B cell (primary cell): ENCODE results near the gene SHISA3.

ENCODE experiments used
- EZH2 ChIP-seq: IDR thresholded peaks from 2 replicates; pipeline ENCODE4 v1.6.1; 2012; ENCODE audit warnings: borderline replicate concordance, low read depth, mild to moderate bottlenecking, moderate library complexity, low read length; ENCODE audit not compliant: insufficient read depth, poor library complexity, severe bottlenecking
- TF ChIP-seq, protein P1 (sequence below): fragments of 200-600 bp; IDR thresholded peaks from one replicate; pipeline ENCODE4 v1.8.0; 2022; ENCODE audit warnings: antibody characterized with exemption, mild to moderate bottlenecking

GRCh38 chr4:42361456-42361855 lies 35.8 kb upstream of the SHISA3 start:
- TF ChIP-seq, protein P1, sequence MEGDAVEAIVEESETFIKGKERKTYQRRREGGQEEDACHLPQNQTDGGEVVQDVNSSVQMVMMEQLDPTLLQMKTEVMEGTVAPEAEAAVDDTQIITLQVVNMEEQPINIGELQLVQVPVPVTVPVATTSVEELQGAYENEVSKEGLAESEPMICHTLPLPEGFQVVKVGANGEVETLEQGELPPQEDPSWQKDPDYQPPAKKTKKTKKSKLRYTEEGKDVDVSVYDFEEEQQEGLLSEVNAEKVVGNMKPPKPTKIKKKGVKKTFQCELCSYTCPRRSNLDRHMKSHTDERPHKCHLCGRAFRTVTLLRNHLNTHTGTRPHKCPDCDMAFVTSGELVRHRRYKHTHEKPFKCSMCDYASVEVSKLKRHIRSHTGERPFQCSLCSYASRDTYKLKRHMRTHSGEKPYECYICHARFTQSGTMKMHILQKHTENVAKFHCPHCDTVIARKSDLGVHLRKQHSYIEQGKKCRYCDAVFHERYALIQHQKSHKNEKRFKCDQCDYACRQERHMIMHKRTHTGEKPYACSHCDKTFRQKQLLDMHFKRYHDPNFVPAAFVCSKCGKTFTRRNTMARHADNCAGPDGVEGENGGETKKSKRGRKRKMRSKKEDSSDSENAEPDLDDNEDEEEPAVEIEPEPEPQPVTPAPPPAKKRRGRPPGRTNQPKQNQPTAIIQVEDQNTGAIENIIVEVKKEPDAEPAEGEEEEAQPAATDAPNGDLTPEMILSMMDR, result no peak
- no peak for TF ChIP-seq EZH2
